ENCODE measurements around the gene ST6GALNAC3.

DNA sequence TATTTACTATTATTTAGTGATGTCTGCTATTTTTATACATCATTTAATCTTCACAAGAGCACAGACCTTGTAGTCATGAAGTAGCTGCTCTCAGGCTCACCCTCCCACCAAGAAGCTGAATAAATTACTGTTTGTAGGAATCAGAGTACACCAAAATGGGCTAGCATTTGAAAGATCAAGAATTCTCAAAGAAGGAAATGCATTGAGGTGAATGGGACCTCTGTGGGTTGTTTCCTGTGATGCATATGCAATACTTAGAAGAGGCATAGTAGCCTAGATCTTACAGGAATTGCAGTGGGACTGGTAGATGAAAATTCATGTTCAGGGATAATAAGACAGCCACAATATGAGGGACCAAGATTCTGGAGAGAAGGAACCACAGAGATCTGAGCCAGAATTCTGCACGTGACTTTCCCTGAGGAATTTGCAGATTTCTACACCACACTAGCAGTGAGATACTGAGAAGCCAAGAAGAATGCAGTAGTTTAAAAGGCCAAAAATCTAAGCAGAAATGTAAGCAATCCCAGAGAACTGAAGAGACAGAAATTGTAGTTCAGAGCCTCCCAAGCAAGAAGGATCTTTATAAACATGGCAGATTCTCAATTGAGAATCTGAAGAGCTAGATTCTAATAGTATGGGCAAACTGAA, 307.0 kb downstream of the ST6GALNAC3 start:
- no peak for TF ChIP-seq YY1 (IDR thresholded peaks at IDR 0.05; ENCODE audit: extremely low read depth, insufficient replicate concordance, low read depth, low read length)
- TF ChIP-seq EZH2 (IDR thresholded peaks at IDR 0.05): no peak
- no peak for TF ChIP-seq POLR2A (IDR thresholded peaks at IDR 0.05; ENCODE audit: borderline replicate concordance, extremely low read depth, insufficient read depth, insufficient read length)
- no peak for TF ChIP-seq POLR2AphosphoS5 (IDR thresholded peaks at IDR 0.05; ENCODE audit: low read depth, low read length)
- TF ChIP-seq, protein P1, sequence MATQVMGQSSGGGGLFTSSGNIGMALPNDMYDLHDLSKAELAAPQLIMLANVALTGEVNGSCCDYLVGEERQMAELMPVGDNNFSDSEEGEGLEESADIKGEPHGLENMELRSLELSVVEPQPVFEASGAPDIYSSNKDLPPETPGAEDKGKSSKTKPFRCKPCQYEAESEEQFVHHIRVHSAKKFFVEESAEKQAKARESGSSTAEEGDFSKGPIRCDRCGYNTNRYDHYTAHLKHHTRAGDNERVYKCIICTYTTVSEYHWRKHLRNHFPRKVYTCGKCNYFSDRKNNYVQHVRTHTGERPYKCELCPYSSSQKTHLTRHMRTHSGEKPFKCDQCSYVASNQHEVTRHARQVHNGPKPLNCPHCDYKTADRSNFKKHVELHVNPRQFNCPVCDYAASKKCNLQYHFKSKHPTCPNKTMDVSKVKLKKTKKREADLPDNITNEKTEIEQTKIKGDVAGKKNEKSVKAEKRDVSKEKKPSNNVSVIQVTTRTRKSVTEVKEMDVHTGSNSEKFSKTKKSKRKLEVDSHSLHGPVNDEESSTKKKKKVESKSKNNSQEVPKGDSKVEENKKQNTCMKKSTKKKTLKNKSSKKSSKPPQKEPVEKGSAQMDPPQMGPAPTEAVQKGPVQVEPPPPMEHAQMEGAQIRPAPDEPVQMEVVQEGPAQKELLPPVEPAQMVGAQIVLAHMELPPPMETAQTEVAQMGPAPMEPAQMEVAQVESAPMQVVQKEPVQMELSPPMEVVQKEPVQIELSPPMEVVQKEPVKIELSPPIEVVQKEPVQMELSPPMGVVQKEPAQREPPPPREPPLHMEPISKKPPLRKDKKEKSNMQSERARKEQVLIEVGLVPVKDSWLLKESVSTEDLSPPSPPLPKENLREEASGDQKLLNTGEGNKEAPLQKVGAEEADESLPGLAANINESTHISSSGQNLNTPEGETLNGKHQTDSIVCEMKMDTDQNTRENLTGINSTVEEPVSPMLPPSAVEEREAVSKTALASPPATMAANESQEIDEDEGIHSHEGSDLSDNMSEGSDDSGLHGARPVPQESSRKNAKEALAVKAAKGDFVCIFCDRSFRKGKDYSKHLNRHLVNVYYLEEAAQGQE (IDR thresholded peaks at IDR 0.05; ENCODE audit: low read depth): no peak
- TF ChIP-seq, protein P2, sequence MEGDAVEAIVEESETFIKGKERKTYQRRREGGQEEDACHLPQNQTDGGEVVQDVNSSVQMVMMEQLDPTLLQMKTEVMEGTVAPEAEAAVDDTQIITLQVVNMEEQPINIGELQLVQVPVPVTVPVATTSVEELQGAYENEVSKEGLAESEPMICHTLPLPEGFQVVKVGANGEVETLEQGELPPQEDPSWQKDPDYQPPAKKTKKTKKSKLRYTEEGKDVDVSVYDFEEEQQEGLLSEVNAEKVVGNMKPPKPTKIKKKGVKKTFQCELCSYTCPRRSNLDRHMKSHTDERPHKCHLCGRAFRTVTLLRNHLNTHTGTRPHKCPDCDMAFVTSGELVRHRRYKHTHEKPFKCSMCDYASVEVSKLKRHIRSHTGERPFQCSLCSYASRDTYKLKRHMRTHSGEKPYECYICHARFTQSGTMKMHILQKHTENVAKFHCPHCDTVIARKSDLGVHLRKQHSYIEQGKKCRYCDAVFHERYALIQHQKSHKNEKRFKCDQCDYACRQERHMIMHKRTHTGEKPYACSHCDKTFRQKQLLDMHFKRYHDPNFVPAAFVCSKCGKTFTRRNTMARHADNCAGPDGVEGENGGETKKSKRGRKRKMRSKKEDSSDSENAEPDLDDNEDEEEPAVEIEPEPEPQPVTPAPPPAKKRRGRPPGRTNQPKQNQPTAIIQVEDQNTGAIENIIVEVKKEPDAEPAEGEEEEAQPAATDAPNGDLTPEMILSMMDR (IDR thresholded peaks at IDR 0.05 in 2 of 3, conservative IDR thresholded peaks at IDR 0.05 in 1 of 3; ENCODE audit: borderline replicate concordance in 1 of 3, insufficient read depth in 1 of 3, low read depth in 2 of 3, low read length in 2 of 3): no peak

Measured in HCT116 (cell line).